Measurements from ENCODE around the gene RCAN2. TPM values are rescaled to one million over a fixed set of nuclear protein-coding genes. Genes with fewer than 3 reads are reported as not detected.

RCAN2 gene
- total and polyA plus RNA-seq, 5 experiments from 2014 or later = 4.7 TPM; not detected in 4

DNA sequence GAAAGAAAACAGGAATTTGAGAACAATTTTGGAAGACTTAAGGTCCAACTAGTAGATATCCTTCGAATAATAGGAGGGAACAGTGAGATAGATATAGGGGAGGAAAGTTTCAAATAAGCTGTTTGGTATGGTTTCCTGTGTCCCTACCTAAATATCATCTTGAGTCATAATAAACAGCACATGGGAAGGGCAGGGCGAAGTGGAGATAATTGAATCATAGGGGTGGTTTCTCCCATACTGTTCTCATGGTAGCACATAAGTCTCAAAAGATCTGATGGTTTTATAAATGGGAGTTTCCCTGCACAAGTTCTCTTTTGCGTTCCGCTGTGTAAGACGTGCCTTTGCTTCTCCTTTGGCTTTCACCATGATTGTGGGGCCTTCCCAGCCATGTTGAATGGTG is 281.0 kb downstream of the RCAN2 start:
- no peaks in the 10 kb centered on the region for H3K36me3 Mint-ChIP-seq
- DNase-seq (no peak), ATAC-seq (no peak)
- H3K27me3 Mint-ChIP-seq = peaks cover 0 to 11% (median 4%) of the 10 kb centered on the region in 5 donors
- no peaks in the 10 kb centered on the region for H3K4me1 Mint-ChIP-seq
- H3K27ac Mint-ChIP-seq = no peak overlapping the region
- peaks cover 0 to 2% (median 0%) of the 10 kb centered on the region in 9 donors for H3K9me3 Mint-ChIP-seq
- no peak overlapping the region for H3K4me3 Mint-ChIP-seq
- POLR2A ChIA-PET = no interaction called here

DNA sequence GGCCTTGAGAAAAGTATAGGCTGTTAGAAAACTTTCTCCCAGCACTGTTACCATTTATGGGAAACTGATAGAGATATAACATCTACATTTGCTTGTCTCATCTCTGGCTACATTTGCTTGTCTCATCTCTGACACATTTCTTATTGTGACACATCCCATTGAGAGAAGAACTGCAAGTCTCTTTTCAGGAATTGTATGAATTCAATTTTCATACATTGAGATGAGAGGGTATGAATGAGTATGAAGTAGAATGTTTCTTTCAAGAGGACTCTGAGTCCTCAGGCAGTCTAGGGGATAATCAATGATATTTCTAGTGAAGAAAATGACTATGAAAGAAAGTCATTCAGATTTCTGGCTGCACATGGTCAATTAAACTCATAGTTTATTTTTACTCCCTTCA is 282.9 kb downstream of the RCAN2 start:
- ATAC-seq = no peak
- H3K27me3 Mint-ChIP-seq = peaks cover 2 to 8% (median 5%) of the 10 kb centered on the region in 5 donors
- H3K27ac Mint-ChIP-seq = no peak overlapping the region
- no peak overlapping the region for H3K4me3 Mint-ChIP-seq
- DNase-seq = no peak
- H3K4me1 Mint-ChIP-seq = no peaks in the 10 kb centered on the region
- no peaks in the 10 kb centered on the region for H3K36me3 Mint-ChIP-seq
- POLR2A ChIA-PET = no interaction called here
- no peaks in the 10 kb centered on the region for H3K9me3 Mint-ChIP-seq

DNA sequence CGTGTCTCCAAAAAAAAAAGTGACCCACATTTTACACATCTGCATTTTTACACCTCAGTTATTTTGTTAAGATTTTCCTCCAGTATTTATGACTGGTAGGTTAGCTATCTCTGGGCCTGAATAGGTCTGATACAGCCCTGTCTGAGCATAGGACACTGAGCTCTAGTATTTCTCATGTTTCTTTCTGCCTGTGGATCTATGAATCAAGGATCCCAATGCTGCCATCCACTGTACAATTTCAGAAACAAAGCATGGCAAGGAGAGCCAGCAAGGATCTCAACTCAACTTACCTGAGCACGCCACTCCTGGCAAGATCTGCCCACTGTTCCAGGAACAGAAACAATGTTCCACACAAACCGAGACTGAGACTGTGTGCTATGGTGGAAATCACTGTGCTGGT is 284.1 kb downstream of the RCAN2 start:
- DNase-seq = no peak
- POLR2A ChIA-PET = no interaction called here
- H3K9me3 Mint-ChIP-seq = peaks cover 0 to 4% (median 0%) of the 10 kb centered on the region in 9 donors

DNA sequence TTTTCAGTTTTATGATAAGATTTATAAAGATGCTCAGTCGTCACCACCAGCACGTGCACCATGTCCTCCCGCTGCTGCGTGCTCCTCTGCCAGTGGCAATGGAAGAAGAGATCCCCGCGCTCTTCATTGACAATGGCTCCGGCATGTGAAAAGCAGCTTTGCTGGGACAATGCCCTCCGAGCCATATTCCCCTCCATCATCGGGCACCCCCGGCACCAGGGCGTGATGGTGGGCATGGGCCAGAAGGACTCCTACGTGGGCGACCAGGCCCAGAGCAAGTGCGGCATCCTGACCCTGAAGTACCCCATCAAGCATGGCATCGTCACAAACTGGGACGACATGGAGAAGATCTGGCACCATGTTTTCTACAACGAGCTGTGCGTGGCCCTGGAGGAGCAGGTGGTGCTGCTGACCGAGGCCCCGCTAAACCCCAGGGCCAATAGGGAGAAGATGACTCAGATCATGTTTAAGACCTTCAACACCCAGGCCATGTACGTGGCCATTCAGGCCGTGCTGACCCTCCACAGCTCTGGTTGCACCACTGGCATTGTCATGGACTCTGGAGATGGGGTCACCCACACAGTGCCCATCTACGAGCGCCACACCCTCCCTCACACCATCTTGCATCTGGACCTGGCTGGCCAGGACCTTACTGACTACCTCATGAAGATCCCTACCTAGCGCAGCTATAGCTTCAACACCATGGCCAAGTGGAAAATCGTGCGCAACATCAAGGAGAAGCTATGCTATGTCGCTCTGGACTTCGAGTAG is 286.2 kb downstream of the RCAN2 start:
- Mint-ChIP-seq H3K27me3 (peaks cover 2 to 8% (median 5%) of the 10 kb centered on the region in 5 donors), H3K9me3 (peaks cover 0 to 4% (median 0%) of the 10 kb centered on the region in 9 donors), H3K27ac (no peak overlapping the region), H3K36me3 (no peaks in the 10 kb centered on the region), H3K4me3 (no peak overlapping the region), H3K4me1 (no peaks in the 10 kb centered on the region)
- POLR2A ChIA-PET = no interaction called here
- no peak for DNase-seq
- ATAC-seq = no peak

More for the DNA sequence above, 284.1 kb downstream of the RCAN2 start:
- H3K4me1 Mint-ChIP-seq = no peaks in the 10 kb centered on the region
- H3K4me3 Mint-ChIP-seq = no peak overlapping the region
- H3K36me3 Mint-ChIP-seq = no peaks in the 10 kb centered on the region
- no peak for ATAC-seq
- no peak overlapping the region for H3K27ac Mint-ChIP-seq
- H3K27me3 Mint-ChIP-seq = peaks cover 2 to 8% (median 5%) of the 10 kb centered on the region in 5 donors

DNA sequence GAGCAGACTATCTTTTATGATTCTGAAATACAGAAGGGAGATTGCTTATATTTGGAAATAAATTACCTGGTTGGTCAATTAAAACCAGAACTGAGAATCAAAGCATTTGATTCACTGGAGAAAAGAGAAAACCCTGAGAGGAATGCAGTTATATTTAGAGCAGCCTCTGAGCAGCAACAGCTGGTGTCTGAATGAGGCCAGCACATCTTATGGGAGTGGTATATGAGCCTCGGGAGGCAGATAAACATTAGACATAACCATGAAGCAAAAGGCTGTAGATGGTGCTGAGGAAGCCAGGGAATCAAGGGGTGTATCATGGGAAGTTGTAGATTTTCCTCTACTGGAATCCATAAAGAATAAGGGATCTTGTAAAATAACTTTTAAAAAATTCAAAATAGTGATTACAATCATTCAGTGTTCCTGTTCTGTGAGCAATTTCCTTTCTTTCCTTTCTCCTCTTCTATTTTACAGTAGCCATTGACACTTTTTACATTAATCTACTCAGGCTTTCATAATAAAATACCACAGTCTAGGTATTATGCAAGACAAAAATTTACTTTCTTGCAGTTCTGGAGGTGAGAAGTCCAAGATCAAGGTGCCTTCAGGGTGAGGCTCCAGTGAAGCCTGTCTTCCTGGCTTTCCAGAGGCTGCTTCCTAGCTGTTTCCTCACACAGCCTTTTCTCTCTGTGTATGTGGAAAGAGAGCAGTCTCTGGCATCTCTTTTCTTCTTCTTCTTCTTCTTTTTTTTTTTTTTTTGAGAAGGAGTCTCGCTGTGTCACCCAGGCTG is 287.7 kb downstream of the RCAN2 start:
- H3K36me3 Mint-ChIP-seq = no peaks in the 10 kb centered on the region
- no peak overlapping the region for H3K4me3 Mint-ChIP-seq
- no peaks in the 10 kb centered on the region for H3K4me1 Mint-ChIP-seq
- POLR2A ChIA-PET = no interaction called here
- no peak overlapping the region for H3K27ac Mint-ChIP-seq
- no peak for DNase-seq
- no peak for ATAC-seq
- peaks cover 0 to 8% (median 4%) of the 10 kb centered on the region in 5 donors for H3K27me3 Mint-ChIP-seq
- peaks cover 0 to 4% (median 0%) of the 10 kb centered on the region in 9 donors for H3K9me3 Mint-ChIP-seq

DNA sequence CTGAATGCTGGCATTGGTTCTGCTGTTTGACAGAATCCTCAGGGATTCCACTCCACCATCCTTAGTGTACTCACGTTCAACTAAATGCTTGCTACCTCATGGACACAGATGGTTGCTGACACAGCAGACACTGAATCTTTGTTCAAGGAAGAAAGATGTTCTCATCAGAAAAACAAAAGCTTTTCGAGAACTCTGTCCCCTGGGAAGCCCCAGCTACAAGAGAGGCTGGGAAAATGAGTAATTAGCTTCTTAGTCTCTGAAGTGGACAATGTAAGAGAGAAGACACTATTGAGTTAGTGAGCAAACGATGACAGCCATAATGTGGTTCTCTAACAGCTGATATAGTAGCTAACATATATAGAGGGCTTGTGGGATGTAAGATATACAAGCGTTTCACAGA is 289.5 kb downstream of the RCAN2 start:
- DNase-seq = no peak
- Mint-ChIP-seq H3K4me3 (no peak overlapping the region), H3K9me3 (peaks cover 0 to 4% (median 0%) of the 10 kb centered on the region in 9 donors), H3K27me3 (peaks cover 2 to 8% (median 5%) of the 10 kb centered on the region in 5 donors), H3K4me1 (no peaks in the 10 kb centered on the region), H3K27ac (no peak overlapping the region), H3K36me3 (no peaks in the 10 kb centered on the region)
- ATAC-seq = no peak
- POLR2A ChIA-PET = no interaction called here

DNA sequence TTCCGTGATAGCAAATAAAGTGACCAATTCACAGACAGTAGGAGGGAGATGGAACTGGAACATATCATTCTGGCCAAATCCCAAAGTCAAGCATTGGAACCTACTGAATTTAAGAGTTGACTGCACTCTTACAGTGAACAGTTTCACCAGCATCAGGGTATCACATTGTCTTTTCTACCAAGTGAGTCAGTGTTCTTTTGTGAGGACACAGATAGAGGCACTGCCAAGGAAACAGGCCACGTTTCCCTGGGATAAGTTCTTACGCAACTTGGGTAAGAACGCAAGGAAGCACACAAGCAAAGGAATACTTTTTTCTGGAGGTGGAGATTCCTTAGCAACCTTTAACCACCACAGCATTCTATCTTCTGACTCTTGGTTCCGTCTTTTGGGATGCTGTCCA is 291.9 kb downstream of the RCAN2 start:
- ATAC-seq = no peak
- POLR2A ChIA-PET = no interaction called here

DNA sequence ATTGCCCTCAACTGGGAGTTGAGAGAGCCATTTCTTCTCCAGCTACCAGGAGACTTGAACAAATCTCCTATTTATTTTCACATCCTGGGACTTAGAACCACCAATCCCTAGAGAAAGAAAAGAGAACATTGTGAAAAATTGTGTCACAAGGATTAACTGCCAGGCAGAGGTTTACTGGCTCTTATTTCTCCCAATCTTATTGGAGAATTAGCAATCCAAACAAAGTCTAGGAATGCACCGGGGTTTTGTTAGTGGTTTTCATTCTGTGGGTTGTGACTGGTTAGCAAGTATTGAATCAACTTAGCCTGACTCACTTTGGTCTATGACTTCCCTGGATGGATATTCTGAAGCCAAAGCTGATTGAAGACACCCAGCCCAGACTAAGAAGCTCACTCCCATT is 299.3 kb downstream of the RCAN2 start:
- Mint-ChIP-seq H3K36me3 (no peaks in the 10 kb centered on the region), H3K4me3 (no peak overlapping the region), H3K9me3 (no peaks in the 10 kb centered on the region), H3K27me3 (peaks cover 7 to 26% (median 13%) of the 10 kb centered on the region in 5 donors), H3K27ac (no peak overlapping the region), H3K4me1 (no peaks in the 10 kb centered on the region)
- POLR2A ChIA-PET = no interaction called here
- no peak for DNase-seq
- ATAC-seq = no peak

More for the DNA sequence above, 291.9 kb downstream of the RCAN2 start:
- Mint-ChIP-seq H3K4me1 (no peaks in the 10 kb centered on the region), H3K27me3 (peaks cover 0 to 9% (median 7%) of the 10 kb centered on the region in 5 donors), H3K4me3 (no peak overlapping the region), H3K27ac (no peak overlapping the region), H3K36me3 (no peaks in the 10 kb centered on the region), H3K9me3 (peaks cover 0 to 4% (median 0%) of the 10 kb centered on the region in 9 donors)
- no peak for DNase-seq

DNA sequence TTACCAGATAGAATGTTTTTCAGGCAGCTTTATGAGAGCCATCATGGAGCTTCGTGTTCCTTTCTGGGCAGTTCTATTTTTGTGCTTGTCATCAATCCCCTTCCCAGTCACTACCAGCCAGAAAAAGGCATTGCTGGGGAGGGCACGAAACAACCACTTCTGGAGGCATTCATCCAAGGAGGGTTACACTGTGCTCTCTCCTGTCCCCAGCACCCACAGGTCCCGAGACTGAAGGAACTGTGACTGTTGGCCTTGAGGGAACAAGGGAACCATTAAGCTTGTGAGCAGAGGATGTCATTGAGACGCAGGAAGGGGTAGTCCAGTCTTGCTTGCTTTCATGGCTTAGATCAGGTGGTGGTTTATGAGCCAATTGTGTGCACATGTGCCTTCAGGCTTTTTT is 300.4 kb downstream of the RCAN2 start:
- Mint-ChIP-seq H3K4me3 (no peak overlapping the region), H3K36me3 (no peaks in the 10 kb centered on the region), H3K27me3 (peaks cover 7 to 26% (median 13%) of the 10 kb centered on the region in 5 donors), H3K9me3 (no peaks in the 10 kb centered on the region), H3K27ac (no peak overlapping the region), H3K4me1 (no peaks in the 10 kb centered on the region)
- POLR2A ChIA-PET = no interaction called here
- ATAC-seq (no peak), DNase-seq (no peak)

DNA sequence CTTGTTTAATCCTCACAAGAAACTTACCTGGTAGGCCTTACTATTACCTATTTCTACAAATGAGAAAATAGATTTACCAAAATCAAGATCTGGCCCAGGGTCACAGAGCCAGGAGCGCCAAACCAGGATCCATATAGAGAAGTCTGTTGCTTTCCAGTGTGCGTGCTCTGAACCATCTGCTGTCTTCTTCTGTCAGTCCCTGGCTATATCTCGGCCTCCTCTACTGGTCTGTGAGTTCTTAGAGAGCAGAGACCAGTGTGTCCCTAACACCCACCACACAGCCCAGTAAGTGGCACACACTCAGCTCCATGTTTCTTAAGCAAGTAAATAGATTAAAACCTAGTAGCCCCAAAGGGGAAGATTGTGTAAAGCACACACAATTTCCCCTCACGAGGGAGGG is 301.5 kb downstream of the RCAN2 start:
- POLR2A ChIA-PET = no interaction called here
- peaks cover 7 to 28% (median 16%) of the 10 kb centered on the region in 5 donors for H3K27me3 Mint-ChIP-seq
- ATAC-seq (no peak), DNase-seq (no peak)
- H3K36me3 Mint-ChIP-seq = no peaks in the 10 kb centered on the region
- no peaks in the 10 kb centered on the region for H3K4me1 Mint-ChIP-seq
- H3K4me3 Mint-ChIP-seq = no peak overlapping the region
- no peak overlapping the region for H3K27ac Mint-ChIP-seq
- no peaks in the 10 kb centered on the region for H3K9me3 Mint-ChIP-seq

DNA sequence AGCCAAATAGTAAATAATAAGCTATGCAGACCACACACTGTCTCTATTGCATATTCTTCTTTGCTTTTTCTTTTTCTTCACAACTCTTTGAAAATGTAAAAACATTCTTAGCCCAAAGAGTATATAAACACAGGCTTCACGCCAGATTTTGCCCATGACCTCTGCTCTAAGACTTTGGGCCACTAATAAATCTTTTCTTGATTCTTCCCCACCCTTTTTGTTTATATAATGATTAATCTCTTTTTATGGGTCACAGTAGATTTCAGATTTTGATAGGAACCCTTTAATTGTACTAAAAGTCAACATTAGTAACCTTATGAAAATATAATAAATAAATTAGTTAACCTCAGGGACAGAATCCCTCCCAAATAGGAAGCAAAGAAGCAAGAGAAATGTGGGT is 304.7 kb downstream of the RCAN2 start:
- no peaks in the 10 kb centered on the region for H3K4me1 Mint-ChIP-seq
- H3K36me3 Mint-ChIP-seq = no peaks in the 10 kb centered on the region
- peaks cover 2 to 24% (median 16%) of the 10 kb centered on the region in 5 donors for H3K27me3 Mint-ChIP-seq
- ATAC-seq (no peak), DNase-seq (no peak)
- no peak overlapping the region for H3K27ac Mint-ChIP-seq
- no peak overlapping the region for H3K4me3 Mint-ChIP-seq
- POLR2A ChIA-PET = no interaction called here
- H3K9me3 Mint-ChIP-seq = no peaks in the 10 kb centered on the region

DNA sequence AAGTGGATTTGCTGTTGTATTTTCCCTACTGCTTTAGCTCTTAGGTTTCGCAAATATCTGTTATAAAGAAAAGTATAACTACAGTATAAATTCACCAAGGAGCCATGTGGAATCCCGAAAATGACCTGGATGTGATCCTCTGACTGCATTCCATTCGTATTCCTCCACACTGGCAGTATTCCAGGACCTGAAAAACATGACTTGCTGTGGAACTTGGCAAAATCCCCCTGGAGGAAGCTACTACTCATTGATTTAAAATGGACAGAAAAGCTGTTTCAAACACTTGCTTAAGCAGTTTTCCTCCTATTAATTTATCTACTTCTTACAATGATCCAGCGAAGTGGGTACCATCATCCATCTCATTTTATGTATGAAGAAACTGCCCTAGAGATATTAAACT is 307.1 kb downstream of the RCAN2 start:
- no peak overlapping the region for H3K4me3 Mint-ChIP-seq
- no peaks in the 10 kb centered on the region for H3K9me3 Mint-ChIP-seq
- H3K27me3 Mint-ChIP-seq = peaks cover 0 to 22% (median 14%) of the 10 kb centered on the region in 5 donors
- DNase-seq (no peak), ATAC-seq (no peak)
- POLR2A ChIA-PET = no interaction called here
- no peaks in the 10 kb centered on the region for H3K4me1 Mint-ChIP-seq
- no peak overlapping the region for H3K27ac Mint-ChIP-seq
- no peaks in the 10 kb centered on the region for H3K36me3 Mint-ChIP-seq

DNA sequence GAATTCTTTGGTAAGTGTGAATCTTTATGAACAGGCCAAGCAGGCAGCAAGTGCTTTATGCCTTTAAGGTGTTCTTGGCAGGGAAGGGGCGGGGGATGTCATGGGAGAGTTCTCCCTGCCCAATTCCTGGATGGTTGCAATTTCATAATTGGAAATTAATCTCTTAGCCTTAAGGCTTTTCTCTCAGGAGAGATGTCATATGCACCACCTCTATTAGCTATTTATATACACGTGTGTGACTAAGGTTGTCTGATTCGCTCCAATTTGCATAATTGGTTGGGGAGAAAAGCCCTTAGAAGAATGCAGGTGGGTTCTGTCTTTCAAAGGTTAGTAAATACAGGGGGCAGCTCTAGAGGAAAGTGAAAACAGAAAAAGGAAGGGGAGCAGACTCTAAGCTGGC is 315.3 kb downstream of the RCAN2 start:
- Mint-ChIP-seq H3K4me3 (peak overlapping the region in 1 of 10 donors; percentile 31), H3K4me1 (peaks cover 0 to 21% (median 7%) of the 10 kb centered on the region in 4 donors), H3K27ac (peak overlapping the region in 2 of 10 donors; percentile 8 to 22), H3K27me3 (peaks cover 0 to 11% (median 0%) of the 10 kb centered on the region in 5 donors), H3K9me3 (no peaks in the 10 kb centered on the region), H3K36me3 (no peaks in the 10 kb centered on the region)
- ATAC-seq = no peak
- DNase-seq = no peak
- POLR2A ChIA-PET = no interaction called here

All from naive thymus-derived CD8-positive, alpha-beta T cell (primary cell).